NCI-H1092 (cell line): ENCODE data around the gene TTC21B.

ENCODE experiments used
- DNase-seq: peaks from one replicate; lab custom pipeline; 2025; lab: John Stamatoyannopoulos, UW

TTC21B gene

GRCh38 chr2:165837122-165837521 is 116.5 kb downstream of the TTC21B start:
- DNase-seq = no peak

GRCh38 chr2:165835363-165835762 is 118.2 kb downstream of the TTC21B start:
- DNase-seq = no peak

- DNase-seq = no peak
These were observed 120.4 kb downstream of the TTC21B start for GRCh38 chr2:165833156-165833555.

- no peak for DNase-seq
These were observed 125.7 kb downstream of the TTC21B start for GRCh38 chr2:165827921-165828276.

GRCh38 chr2:165827016-165827920 is 126.3 kb downstream of the TTC21B start:
- DNase-seq = no peak

- peak; percentile 71 for DNase-seq
These were observed 128.5 kb downstream of the TTC21B start for GRCh38 chr2:165825041-165825440.
